HepG2 (cell line): Measurements from ENCODE around the gene MAP1LC3A. TPM values are rescaled to one million over a fixed set of nuclear protein-coding genes. Genes with fewer than 3 reads are reported as not detected.
A peak's percentile ranks its signal among the peaks of the same experiment; 100 is the strongest.

ENCODE experiments used
- ETV6 ChIP-seq: sonication (generic); formaldehyde crosslinking; conservative IDR thresholded peaks from 2 replicates; pipeline ENCODE4 v1.4.0; 2020; ENCODE audit warnings: missing genetic modification reagents
- FOXM1 ChIP-seq: sonication (generic); formaldehyde crosslinking; IDR thresholded peaks from 2 replicates; pipeline ENCODE4 v1.5.0; 2020; ENCODE audit warnings: missing genetic modification reagents
- HMG20A ChIP-seq: IDR thresholded peaks from 2 replicates; pipeline ENCODE4 v1.6.1; 2016; ENCODE audit warnings: borderline replicate concordance
- KDM2A ChIP-seq: sonication (generic); formaldehyde crosslinking; IDR thresholded peaks from 2 replicates; pipeline ENCODE4 v1.4.0; 2020; ENCODE audit warnings: low read depth, missing genetic modification reagents, borderline replicate concordance
- MAF1 ChIP-seq: sonication (generic); formaldehyde crosslinking; IDR thresholded peaks from 2 replicates; pipeline ENCODE4 v1.5.0; 2020; ENCODE audit warnings: missing genetic modification reagents, borderline replicate concordance
- MIER3 ChIP-seq: IDR thresholded peaks from 2 replicates; pipeline ENCODE4 v1.6.1; 2016; ENCODE audit warnings: missing compliant biosample characterization, borderline replicate concordance
- NFKBIZ ChIP-seq: IDR thresholded peaks from 2 replicates; pipeline ENCODE4 v1.6.1; 2018; ENCODE audit warnings: missing genetic modification reagents, missing compliant biosample characterization
- PPARG ChIP-seq: conservative IDR thresholded peaks from 2 replicates; pipeline ENCODE4 v1.6.1; 2016; ENCODE audit warnings: missing biosample characterization, missing genetic modification reagents
- SRY ChIP-seq: sonication (generic); formaldehyde crosslinking; IDR thresholded peaks from 2 replicates; pipeline ENCODE4 v1.8.0; 2022; ENCODE audit warnings: mild to moderate bottlenecking, missing genetic modification reagents
- SYNCRIP ChIP-seq: fragments of 200-400 bp; formaldehyde crosslinking; IDR thresholded peaks from 2 replicates; pipeline ENCODE4 v1.6.1; 2018; ENCODE audit warnings: mild to moderate bottlenecking, low read depth, low read length; ENCODE audit not compliant: insufficient read depth
- TMF1 ChIP-seq: sonication (generic); formaldehyde crosslinking; IDR thresholded peaks from 2 replicates; pipeline ENCODE4 v1.8.1; 2022; ENCODE audit warnings: low read depth, missing genetic modification reagents
- TOE1 ChIP-seq: sonication (generic); formaldehyde crosslinking; IDR thresholded peaks from 2 replicates; pipeline ENCODE4 v1.4.0; 2020; ENCODE audit warnings: mild to moderate bottlenecking, missing genetic modification reagents
- ZFP36L1 ChIP-seq: sonication (generic); formaldehyde crosslinking; IDR thresholded peaks from 2 replicates; pipeline ENCODE4 v1.8.0; 2022; ENCODE audit warnings: mild to moderate bottlenecking, missing genetic modification reagents, moderate library complexity
- ZNF232 ChIP-seq: sonication (generic); formaldehyde crosslinking; IDR thresholded peaks from 2 replicates; pipeline ENCODE4 v1.4.0; 2020; ENCODE audit warnings: missing genetic modification reagents, borderline replicate concordance
- ZNF3 ChIP-seq: IDR thresholded peaks from 2 replicates; pipeline ENCODE4 v1.7.0; 2017; ENCODE audit warnings: inconsistent platforms
- ZNF34 ChIP-seq: sonication (generic); formaldehyde crosslinking; IDR thresholded peaks from 2 replicates; pipeline ENCODE4 v1.4.0; 2020; ENCODE audit warnings: mild to moderate bottlenecking, missing genetic modification reagents, borderline replicate concordance
- ZNF382 ChIP-seq: sonication (generic); formaldehyde crosslinking; IDR thresholded peaks from 2 replicates; pipeline ENCODE4 v1.5.0; 2020; ENCODE audit warnings: missing genetic modification reagents, mild to moderate bottlenecking, borderline replicate concordance
- ZNF678 ChIP-seq: sonication (generic); formaldehyde crosslinking; IDR thresholded peaks from 2 replicates; pipeline ENCODE4 v1.4.0; 2020; ENCODE audit warnings: mild to moderate bottlenecking, missing genetic modification reagents
- polyA plus RNA-seq, 8 experiments: library from polyadenylated mRNA; depleted of rRNA in 3 of 8; stranded (reverse) in 7 of 8; unstranded in 1 of 8; fragments of >200 nt; fragmentation: Illumina TruSeq in 4 of 8; extraction: Trizol in 4 of 8; gene quantifications; 2 replicates each; pipeline versions ENCODE4 v1.2.1 to v1.2.3, GENCODE V29; 2011 to 2016; ENCODE audit warnings: low read depth in 4 of 8, missing spikeins in 1 of 8, mixed read lengths in 1 of 8; ENCODE audit not compliant: insufficient read depth in 1 of 8
- total RNA-seq, 5 experiments: library from RNA; depleted of rRNA; stranded (reverse); fragments of >200 nt; fragmentation: Illumina TruSeq; extraction: Trizol; gene quantifications; 2 replicates each; pipeline ENCODE4 v1.2.3, GENCODE V29; 2016; ENCODE audit warnings: low read depth in 1 of 5
- TF ChIP-seq, protein P1 (sequence below): IDR thresholded peaks from 2 replicates; pipeline ENCODE4 v1.6.1; 2016
- TF ChIP-seq, protein P2 (sequence below): sonication (generic); formaldehyde crosslinking; IDR thresholded peaks from 2 replicates; pipeline ENCODE4 v1.4.0; 2020; ENCODE audit warnings: mild to moderate bottlenecking, missing genetic modification reagents
- TF ChIP-seq, protein P3 (sequence below): IDR thresholded peaks from 2 replicates; pipeline ENCODE4 v1.6.1; 2016
- TF ChIP-seq, protein P4 (sequence below): sonication (generic); formaldehyde crosslinking; IDR thresholded peaks from 2 replicates; pipeline ENCODE4 v1.8.1; 2023; ENCODE audit warnings: missing genetic modification reagents, inconsistent platforms, borderline replicate concordance
- TF ChIP-seq, protein P5 (sequence below): sonication (generic); formaldehyde crosslinking; IDR thresholded peaks from 2 replicates; pipeline ENCODE4 v1.4.0; 2020; ENCODE audit warnings: mild to moderate bottlenecking, missing genetic modification reagents

The MAP1LC3A gene
- total and polyA plus RNA-seq, 2 of the 13 experiments (the other 11 are each of a cell fraction or from before 2014, with no cell fraction given) = not detected

DNA sequence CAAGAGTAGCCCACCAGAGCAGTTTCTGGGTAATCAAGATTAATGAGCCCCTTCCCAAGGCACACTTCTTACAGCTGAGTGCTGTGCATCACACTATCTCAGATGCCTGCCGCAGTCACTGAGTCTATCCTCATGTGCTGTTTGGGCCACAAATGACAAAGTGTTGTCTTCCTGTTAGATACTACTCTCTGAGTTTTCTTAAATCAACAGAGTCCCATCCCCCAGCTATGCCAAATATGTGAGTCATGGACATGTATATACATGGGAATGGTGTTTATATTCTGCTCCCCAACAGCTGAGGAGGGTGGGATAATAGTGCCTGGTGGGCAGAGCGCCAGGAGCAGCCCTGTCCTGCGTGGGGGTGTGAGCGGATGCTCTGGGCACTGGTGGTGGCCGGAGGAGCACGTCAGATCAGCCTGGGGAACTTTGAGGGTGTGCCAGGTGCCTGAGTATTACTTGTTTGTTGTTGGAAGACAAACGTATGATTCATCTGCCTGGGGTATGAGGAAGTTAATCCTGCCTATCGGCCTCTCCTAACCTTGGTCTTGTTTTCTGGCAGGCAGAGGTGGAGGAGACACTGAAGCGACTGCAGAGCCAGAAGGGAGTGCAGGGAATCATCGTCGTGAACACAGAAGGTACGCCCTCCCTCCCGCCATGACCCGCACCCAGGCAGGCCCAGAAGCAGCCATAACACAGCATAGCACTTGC, 32.7 kb upstream of the MAP1LC3A start (continued):
- no peak; the same call in 1 of the 2 replicates for TF ChIP-seq ZNF3 (CRISPR knock-in tag)
- peak; percentile 69 for TF ChIP-seq NFKBIZ (CRISPR knock-in tag)
- TF ChIP-seq HMG20A (CRISPR knock-in tag) = peak; percentile 93
- TF ChIP-seq ZNF34 (CRISPR knock-in tag) = peak; percentile 82; the same call in 1 of the 2 replicates
- TF ChIP-seq, protein P1, sequence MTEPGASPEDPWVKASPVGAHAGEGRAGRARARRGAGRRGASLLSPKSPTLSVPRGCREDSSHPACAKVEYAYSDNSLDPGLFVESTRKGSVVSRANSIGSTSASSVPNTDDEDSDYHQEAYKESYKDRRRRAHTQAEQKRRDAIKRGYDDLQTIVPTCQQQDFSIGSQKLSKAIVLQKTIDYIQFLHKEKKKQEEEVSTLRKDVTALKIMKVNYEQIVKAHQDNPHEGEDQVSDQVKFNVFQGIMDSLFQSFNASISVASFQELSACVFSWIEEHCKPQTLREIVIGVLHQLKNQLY = peak; percentile 84
- TF ChIP-seq, protein P2, sequence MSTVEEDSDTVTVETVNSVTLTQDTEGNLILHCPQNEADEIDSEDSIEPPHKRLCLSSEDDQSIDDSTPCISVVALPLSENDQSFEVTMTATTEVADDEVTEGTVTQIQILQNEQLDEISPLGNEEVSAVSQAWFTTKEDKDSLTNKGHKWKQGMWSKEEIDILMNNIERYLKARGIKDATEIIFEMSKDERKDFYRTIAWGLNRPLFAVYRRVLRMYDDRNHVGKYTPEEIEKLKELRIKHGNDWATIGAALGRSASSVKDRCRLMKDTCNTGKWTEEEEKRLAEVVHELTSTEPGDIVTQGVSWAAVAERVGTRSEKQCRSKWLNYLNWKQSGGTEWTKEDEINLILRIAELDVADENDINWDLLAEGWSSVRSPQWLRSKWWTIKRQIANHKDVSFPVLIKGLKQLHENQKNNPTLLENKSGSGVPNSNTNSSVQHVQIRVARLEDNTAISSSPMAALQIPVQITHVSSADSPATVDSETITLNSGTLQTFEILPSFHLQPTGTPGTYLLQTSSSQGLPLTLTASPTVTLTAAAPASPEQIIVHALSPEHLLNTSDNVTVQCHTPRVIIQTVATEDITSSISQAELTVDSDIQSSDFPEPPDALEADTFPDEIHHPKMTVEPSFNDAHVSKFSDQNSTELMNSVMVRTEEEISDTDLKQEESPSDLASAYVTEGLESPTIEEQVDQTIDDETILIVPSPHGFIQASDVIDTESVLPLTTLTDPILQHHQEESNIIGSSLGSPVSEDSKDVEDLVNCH (CRISPR knock-in tag) = no peak
- peak; percentile 51; the same call in 1 of the 2 replicates for TF ChIP-seq ZFP36L1 (CRISPR knock-in tag)
- TF ChIP-seq KDM2A (CRISPR knock-in tag) = peak; percentile 80
- TF ChIP-seq TMF1 = no peak; the same call in 1 of the 2 replicates
- no peak for TF ChIP-seq MAF1
- TF ChIP-seq TOE1 (CRISPR knock-in tag) = no peak
- no peak for TF ChIP-seq ZNF382
- no peak for TF ChIP-seq SYNCRIP
- TF ChIP-seq PPARG (CRISPR knock-in tag) = peak; percentile 59; the same call in 1 of the 2 replicates
- TF ChIP-seq ZNF678 (CRISPR knock-in tag) = no peak
- TF ChIP-seq SRY (CRISPR knock-in tag) = no peak
- no peak for TF ChIP-seq FOXM1 (CRISPR knock-in tag)
- TF ChIP-seq MIER3 (CRISPR knock-in tag) = peak; percentile 94; the same call in 1 of the 2 replicates
- TF ChIP-seq, protein P3, sequence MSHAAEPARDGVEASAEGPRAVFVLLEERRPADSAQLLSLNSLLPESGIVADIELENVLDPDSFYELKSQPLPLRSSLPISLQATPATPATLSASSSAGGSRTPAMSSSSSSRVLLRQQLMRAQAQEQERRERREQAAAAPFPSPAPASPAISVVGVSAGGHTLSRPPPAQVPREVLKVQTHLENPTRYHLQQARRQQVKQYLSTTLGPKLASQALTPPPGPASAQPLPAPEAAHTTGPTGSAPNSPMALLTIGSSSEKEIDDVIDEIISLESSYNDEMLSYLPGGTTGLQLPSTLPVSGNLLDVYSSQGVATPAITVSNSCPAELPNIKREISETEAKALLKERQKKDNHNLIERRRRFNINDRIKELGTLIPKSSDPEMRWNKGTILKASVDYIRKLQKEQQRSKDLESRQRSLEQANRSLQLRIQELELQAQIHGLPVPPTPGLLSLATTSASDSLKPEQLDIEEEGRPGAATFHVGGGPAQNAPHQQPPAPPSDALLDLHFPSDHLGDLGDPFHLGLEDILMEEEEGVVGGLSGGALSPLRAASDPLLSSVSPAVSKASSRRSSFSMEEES = peak; percentile 84
- TF ChIP-seq, protein P4, sequence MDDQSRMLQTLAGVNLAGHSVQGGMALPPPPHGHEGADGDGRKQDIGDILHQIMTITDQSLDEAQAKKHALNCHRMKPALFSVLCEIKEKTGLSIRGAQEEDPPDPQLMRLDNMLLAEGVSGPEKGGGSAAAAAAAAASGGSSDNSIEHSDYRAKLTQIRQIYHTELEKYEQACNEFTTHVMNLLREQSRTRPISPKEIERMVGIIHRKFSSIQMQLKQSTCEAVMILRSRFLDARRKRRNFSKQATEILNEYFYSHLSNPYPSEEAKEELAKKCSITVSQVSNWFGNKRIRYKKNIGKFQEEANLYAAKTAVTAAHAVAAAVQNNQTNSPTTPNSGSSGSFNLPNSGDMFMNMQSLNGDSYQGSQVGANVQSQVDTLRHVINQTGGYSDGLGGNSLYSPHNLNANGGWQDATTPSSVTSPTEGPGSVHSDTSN = no peak
- TF ChIP-seq, protein P5, sequence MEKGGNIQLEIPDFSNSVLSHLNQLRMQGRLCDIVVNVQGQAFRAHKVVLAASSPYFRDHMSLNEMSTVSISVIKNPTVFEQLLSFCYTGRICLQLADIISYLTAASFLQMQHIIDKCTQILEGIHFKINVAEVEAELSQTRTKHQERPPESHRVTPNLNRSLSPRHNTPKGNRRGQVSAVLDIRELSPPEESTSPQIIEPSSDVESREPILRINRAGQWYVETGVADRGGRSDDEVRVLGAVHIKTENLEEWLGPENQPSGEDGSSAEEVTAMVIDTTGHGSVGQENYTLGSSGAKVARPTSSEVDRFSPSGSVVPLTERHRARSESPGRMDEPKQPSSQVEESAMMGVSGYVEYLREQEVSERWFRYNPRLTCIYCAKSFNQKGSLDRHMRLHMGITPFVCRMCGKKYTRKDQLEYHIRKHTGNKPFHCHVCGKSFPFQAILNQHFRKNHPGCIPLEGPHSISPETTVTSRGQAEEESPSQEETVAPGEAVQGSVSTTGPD (CRISPR knock-in tag) = peak; percentile 45; the same call in 1 of the 2 replicates
- no peak for TF ChIP-seq ZNF232
- TF ChIP-seq ETV6 (CRISPR knock-in tag) = no peak; the same call in 1 of the 2 replicates
